CD4-positive, CD25-positive, alpha-beta regulatory T cell (primary cell): ENCODE data around the gene VCPKMT. TPM values are rescaled to one million over a fixed set of nuclear protein-coding genes. Genes with fewer than 3 reads are reported as not detected.

Experiments
- ATAC-seq, 2 donors: fragments of 150-1000 bp; cut with Tn5 transposase; one replicate each; pipeline ENCODE4 v1.10.0; 2021; ENCODE audit warnings: low read depth in 2 of 2, moderate number of reproducible peaks in 2 of 2, moderate library complexity in 1 of 2
- DNase-seq, 3 donors: peaks; one replicate each; pipeline versions ENCODE4 v3.0.0 to v3.0.0-alpha.2; 2012 to 2022; ENCODE audit warnings: mixed read lengths in 1 of 3
- H3K27ac ChIP-seq: one replicate; pipeline ENCODE4 v1.7.0; 2013; ENCODE audit warnings: mild to moderate bottlenecking, low read length; ENCODE audit not compliant: insufficient read depth, poor library complexity, severe bottlenecking
- H3K27me3 ChIP-seq: one replicate; pipeline ENCODE4 v1.7.0; 2013; ENCODE audit warnings: low read length; ENCODE audit not compliant: control insufficient read depth, insufficient read depth
- H3K36me3 ChIP-seq: one replicate; pipeline ENCODE4 v1.7.0; 2013; ENCODE audit warnings: mild to moderate bottlenecking, low read length, moderate library complexity; ENCODE audit not compliant: control insufficient read depth, insufficient read depth
- H3K4me1 ChIP-seq: 2 replicates; pipeline ENCODE4 v1.7.0; 2013; ENCODE audit warnings: mild to moderate bottlenecking, low read length; ENCODE audit not compliant: insufficient read depth, control insufficient read depth, poor library complexity, severe bottlenecking
- H3K4me3 ChIP-seq: one replicate; pipeline ENCODE4 v1.7.0; 2013; ENCODE audit warnings: low read depth, mild to moderate bottlenecking, low read length, moderate library complexity
- H3K9me3 ChIP-seq, 2 experiments: 1 replicate in 1 of 2; 2 replicates in 1 of 2; pipeline ENCODE4 v1.7.0; 2013; ENCODE audit warnings: low read length in 2 of 2, mild to moderate bottlenecking in 1 of 2, moderate library complexity in 1 of 2; ENCODE audit not compliant: control insufficient read depth in 2 of 2
- H3K27ac Mint-ChIP-seq, 3 donors: one replicate each; pipeline ENCODE4 v1.8.0; 2020 to 2022; ENCODE audit warnings: mild to moderate bottlenecking in 3 of 3, mixed read lengths in 3 of 3, moderate library complexity in 2 of 3
- H3K27me3 Mint-ChIP-seq: one replicate; pipeline ENCODE4 v1.8.0; 2022; ENCODE audit warnings: mild to moderate bottlenecking, mixed read lengths
- H3K36me3 Mint-ChIP-seq: one replicate; pipeline ENCODE4 v1.8.0; 2020; ENCODE audit warnings: mixed read lengths
- H3K4me1 Mint-ChIP-seq, 4 donors: one replicate each; pipeline ENCODE4 v1.8.0; 2020 to 2022; ENCODE audit warnings: mixed read lengths in 4 of 4, mild to moderate bottlenecking in 1 of 4
- H3K4me3 Mint-ChIP-seq, 4 donors: one replicate each; pipeline ENCODE4 v1.8.0; 2020 to 2022; ENCODE audit warnings: mild to moderate bottlenecking in 4 of 4, mixed read lengths in 4 of 4, moderate library complexity in 3 of 4
- H3K9me3 Mint-ChIP-seq, 7 donors: one replicate each; pipeline ENCODE4 v1.8.0; 2020 to 2022; ENCODE audit warnings: mixed read lengths in 7 of 7, mild to moderate bottlenecking in 3 of 7, moderate library complexity in 2 of 7
- polyA plus RNA-seq, 4 donors: library from polyadenylated mRNA; unstranded; fragments of 300-500 nt; fragmentation: Illumina TruSeq; gene quantifications; one replicate each; pipeline ENCODE4 v1.2.3, GENCODE V29; 2021
- total RNA-seq: library from RNA; stranded (reverse); gene quantifications from one replicate; pipeline ENCODE4 v1.2.3, GENCODE V29; 2022

The VCPKMT gene
- total and polyA plus RNA-seq, 5 donors from 2014 or later: 10.0 to 30.0 (median 12.5) TPM

DNA sequence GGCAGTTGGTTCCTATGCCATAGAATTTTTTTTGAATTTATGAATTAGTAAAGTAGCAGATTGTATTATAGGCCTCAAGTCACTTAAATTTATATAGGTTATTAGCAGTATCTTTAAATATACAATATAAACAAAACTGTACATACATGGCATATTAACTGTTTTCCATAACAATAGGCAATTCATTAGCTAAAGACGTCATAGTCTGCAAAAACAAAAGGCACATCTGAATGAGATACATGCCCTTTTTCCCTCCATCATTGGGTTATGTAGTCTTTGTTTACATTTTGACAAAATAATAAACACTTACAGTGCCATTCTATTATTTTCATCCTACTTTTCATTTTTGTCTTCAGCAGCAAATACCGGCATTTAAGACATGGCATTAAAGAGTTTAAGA is 1.1 kb upstream of the VCPKMT start:
- Mint-ChIP-seq H3K27ac (peak overlapping the region; percentile 52 to 70 (median 62)), H3K27me3 (no peaks in the 10 kb centered on the region), H3K36me3 (peaks cover 29% of the 10 kb centered on the region), H3K9me3 (no peaks in the 10 kb centered on the region), H3K4me1 (peaks cover 18 to 36% (median 27%) of the 10 kb centered on the region in 4 donors), H3K4me3 (no peak overlapping the region)
- Histone ChIP-seq H3K4me1 (peaks cover 29% of the 10 kb centered on the region), H3K27ac (peak overlapping the region; percentile 94), H3K9me3 (no peaks in the 10 kb centered on the region), H3K36me3 (peaks cover 22% of the 10 kb centered on the region), H3K4me3 (no peak overlapping the region), H3K27me3 (no peaks in the 10 kb centered on the region)
- DNase-seq: no peak
- no peak for ATAC-seq

DNA sequence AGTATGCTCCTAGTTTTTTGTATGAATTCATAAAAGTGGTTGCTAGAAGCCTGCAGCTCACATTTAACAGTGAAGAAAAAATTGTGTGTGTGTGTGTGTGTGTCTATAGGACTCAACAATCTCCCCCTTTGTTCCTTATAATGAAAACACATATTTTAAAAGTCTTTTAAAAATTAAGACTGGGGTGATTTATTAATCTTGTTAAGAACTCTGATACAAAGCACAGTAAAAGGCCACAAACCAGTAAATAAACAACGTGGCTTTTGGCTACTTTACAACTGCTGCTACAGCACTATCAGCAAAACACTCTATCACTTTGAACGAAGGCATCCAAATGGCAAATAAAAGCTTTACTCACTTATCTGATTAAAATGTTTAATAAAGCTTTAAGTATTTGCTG is 594 bp upstream of the VCPKMT start:
- H3K27ac Mint-ChIP-seq: peak overlapping the region; percentile 97 to 99 (median 99)
- ATAC-seq: no peak
- peak overlapping the region; percentile 97 to 98 (median 98) for H3K4me3 Mint-ChIP-seq
- no peak for DNase-seq
- Histone ChIP-seq H3K4me3 (peak overlapping the region; percentile 84), H3K36me3 (peaks cover 27% of the 10 kb centered on the region), H3K4me1 (peaks cover 29% of the 10 kb centered on the region), H3K9me3 (no peaks in the 10 kb centered on the region), H3K27me3 (no peaks in the 10 kb centered on the region), H3K27ac (peak overlapping the region; percentile 94)
- H3K9me3 Mint-ChIP-seq: no peaks in the 10 kb centered on the region
- peaks cover 29% of the 10 kb centered on the region for H3K36me3 Mint-ChIP-seq
- peaks cover 18 to 37% (median 27%) of the 10 kb centered on the region in 4 donors for H3K4me1 Mint-ChIP-seq
- no peaks in the 10 kb centered on the region for H3K27me3 Mint-ChIP-seq

DNA sequence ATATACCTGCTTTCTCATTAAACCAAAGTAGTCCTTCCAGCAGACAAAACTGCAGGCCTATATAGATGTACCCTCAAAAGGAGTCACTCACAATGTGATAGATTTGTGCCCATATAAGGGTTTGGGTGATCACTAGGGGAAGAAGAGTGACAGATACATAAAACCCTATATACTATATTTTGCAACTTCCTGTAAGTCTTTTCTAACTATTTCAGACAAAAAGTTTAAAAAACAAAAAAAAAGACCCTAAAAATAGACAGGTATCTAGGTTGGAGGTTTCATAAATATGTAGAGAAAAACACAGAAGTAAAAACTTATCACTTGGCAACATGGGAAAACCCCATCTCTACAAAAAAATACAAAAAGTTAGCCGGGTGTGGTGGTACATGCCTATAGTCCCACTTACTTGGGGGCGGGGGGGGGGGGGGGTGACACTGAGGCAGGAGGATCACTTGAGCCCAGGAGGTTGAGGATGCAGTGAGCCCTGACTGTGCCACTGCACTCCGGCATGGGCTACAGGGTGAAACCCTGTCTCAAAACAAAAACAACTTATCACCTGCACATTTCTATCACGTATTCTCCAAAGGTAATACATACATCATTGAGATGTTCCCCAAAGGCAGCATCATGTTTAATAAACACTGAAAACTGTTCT is 2.9 kb downstream of the VCPKMT start:
- Mint-ChIP-seq H3K27me3 (no peaks in the 10 kb centered on the region), H3K9me3 (no peaks in the 10 kb centered on the region), H3K4me1 (peaks cover 23 to 52% (median 35%) of the 10 kb centered on the region in 4 donors), H3K36me3 (peaks cover 31% of the 10 kb centered on the region), H3K27ac (peak overlapping the region in 2 of 3 donors; percentile 63 to 83), H3K4me3 (peak overlapping the region in 3 of 4 donors; percentile 41 to 98 (median 89))
- Histone ChIP-seq H3K4me3 (peak overlapping the region; percentile 44), H3K4me1 (peaks cover 29% of the 10 kb centered on the region), H3K36me3 (peaks cover 48% of the 10 kb centered on the region), H3K27me3 (no peaks in the 10 kb centered on the region), H3K9me3 (no peaks in the 10 kb centered on the region), H3K27ac (peak overlapping the region; percentile 94)
- no peak for DNase-seq
- ATAC-seq: no peak

DNA sequence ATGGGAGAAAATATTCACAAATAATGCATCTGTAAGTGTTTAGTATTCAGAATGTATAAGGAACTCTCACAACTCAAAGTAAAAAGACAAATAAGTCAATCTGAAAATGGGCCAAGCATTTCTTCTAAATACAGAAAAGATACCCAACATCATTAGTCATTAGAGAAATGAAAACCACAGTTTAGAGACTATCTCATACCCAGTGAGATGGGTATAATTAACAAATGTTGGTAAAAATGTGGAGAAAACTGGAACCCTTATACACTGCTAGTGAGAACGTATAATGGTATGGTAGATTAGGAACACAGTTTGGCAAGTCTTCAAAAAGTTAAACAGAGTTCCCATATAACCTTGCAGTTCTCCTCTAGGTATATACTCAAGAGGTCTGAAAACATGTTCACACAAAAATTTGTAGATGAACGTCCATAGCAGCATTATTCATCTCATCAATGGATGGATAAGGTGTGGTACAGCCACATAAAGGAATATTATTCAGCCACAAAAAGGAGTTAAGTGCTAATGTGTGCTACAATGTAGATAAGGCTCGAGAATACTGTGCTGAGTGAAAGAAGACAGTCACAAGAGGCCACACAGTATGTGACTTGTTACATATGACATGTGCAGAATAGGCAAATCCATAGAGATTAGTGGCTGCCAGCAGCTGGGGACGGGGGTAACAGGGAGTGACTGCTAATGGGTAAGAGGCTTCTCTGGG is 5.9 kb downstream of the VCPKMT start:
- Mint-ChIP-seq H3K9me3 (no peaks in the 10 kb centered on the region), H3K27ac (peak overlapping the region in 1 of 3 donors; percentile 80), H3K4me3 (peak overlapping the region in 1 of 4 donors; percentile 62), H3K36me3 (peaks cover 31% of the 10 kb centered on the region), H3K4me1 (peaks cover 13 to 40% (median 25%) of the 10 kb centered on the region in 4 donors), H3K27me3 (peaks cover under 1% of the 10 kb centered on the region)
- Histone ChIP-seq H3K9me3 (no peaks in the 10 kb centered on the region), H3K4me3 (no peak overlapping the region), H3K4me1 (peaks cover 17% of the 10 kb centered on the region), H3K27me3 (no peaks in the 10 kb centered on the region), H3K27ac (no peak overlapping the region), H3K36me3 (peaks cover 49% of the 10 kb centered on the region)
- DNase-seq (no peak), ATAC-seq (no peak)

DNA sequence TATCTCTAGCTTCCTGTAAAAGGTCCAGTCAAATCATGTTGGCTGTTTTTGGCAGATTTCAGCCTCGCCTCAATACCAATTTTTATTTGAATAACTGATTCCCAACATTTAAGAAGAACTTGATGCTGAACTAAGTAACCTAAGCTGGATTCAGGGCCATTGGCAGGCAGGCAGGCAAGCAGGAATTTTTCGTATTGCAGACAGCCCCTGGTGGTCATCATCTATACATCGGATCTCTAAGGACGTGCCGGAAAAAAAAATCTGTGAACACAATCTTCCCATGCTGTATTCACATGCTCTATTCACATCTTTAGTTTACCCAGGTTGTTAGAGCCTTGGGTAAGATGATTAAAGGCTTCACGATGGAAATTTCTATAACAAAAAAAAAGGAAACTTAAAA is 7.0 kb downstream of the VCPKMT start:
- Mint-ChIP-seq H3K27me3 (peaks cover 5% of the 10 kb centered on the region), H3K9me3 (no peaks in the 10 kb centered on the region), H3K4me1 (peaks cover 16 to 38% (median 27%) of the 10 kb centered on the region in 4 donors), H3K4me3 (no peak overlapping the region), H3K27ac (no peak overlapping the region), H3K36me3 (peaks cover 31% of the 10 kb centered on the region)
- no peak overlapping the region for H3K4me3 ChIP-seq
- peaks cover 13% of the 10 kb centered on the region for H3K4me1 ChIP-seq
- H3K9me3 ChIP-seq: no peaks in the 10 kb centered on the region
- DNase-seq (no peak), ATAC-seq (no peak)
- no peak overlapping the region for H3K27ac ChIP-seq
- no peaks in the 10 kb centered on the region for H3K27me3 ChIP-seq
- H3K36me3 ChIP-seq: peaks cover 44% of the 10 kb centered on the region

- DNase-seq (no peak), ATAC-seq (no peak)
- Mint-ChIP-seq H3K36me3 (peaks cover 23% of the 10 kb centered on the region), H3K4me1 (peaks cover 11 to 39% (median 24%) of the 10 kb centered on the region in 4 donors), H3K27me3 (peaks cover 5% of the 10 kb centered on the region), H3K4me3 (no peak overlapping the region), H3K27ac (peak overlapping the region in 2 of 3 donors; percentile 43 to 67), H3K9me3 (no peaks in the 10 kb centered on the region)
- no peak overlapping the region for H3K27ac ChIP-seq
- H3K27me3 ChIP-seq: no peaks in the 10 kb centered on the region
- peaks cover 6% of the 10 kb centered on the region for H3K4me1 ChIP-seq
- peaks cover 31% of the 10 kb centered on the region for H3K36me3 ChIP-seq
- H3K9me3 ChIP-seq: no peaks in the 10 kb centered on the region
- H3K4me3 ChIP-seq: no peak overlapping the region
Observed at GRCh38 chr14:50107850-50108249, 8.5 kb downstream of the VCPKMT start.

- no peak overlapping the region for H3K4me3 ChIP-seq
- Mint-ChIP-seq H3K4me1 (peaks cover 8 to 32% (median 22%) of the 10 kb centered on the region in 4 donors), H3K9me3 (no peaks in the 10 kb centered on the region), H3K36me3 (peaks cover 19% of the 10 kb centered on the region), H3K4me3 (no peak overlapping the region), H3K27me3 (peaks cover 5% of the 10 kb centered on the region), H3K27ac (peak overlapping the region in 2 of 3 donors; percentile 21 to 86)
- H3K27me3 ChIP-seq: no peaks in the 10 kb centered on the region
- DNase-seq (no peak), ATAC-seq (no peak)
- peaks cover 19% of the 10 kb centered on the region for H3K36me3 ChIP-seq
- H3K4me1 ChIP-seq: peaks cover 5% of the 10 kb centered on the region
- H3K9me3 ChIP-seq: no peaks in the 10 kb centered on the region
- H3K27ac ChIP-seq: no peak overlapping the region
Observed at GRCh38 chr14:50106178-50106577, 10.2 kb downstream of the VCPKMT start.
